H1 (cell line): ENCODE measurements around the gene LY6G6D. TPM values are rescaled to one million over a fixed set of nuclear protein-coding genes. Genes with fewer than 3 reads are reported as not detected.

ENCODE experiments used
- CTCF ChIA-PET: fragments of 300-600 bp; sonication (Branson Sonifier 250); formaldehyde crosslinking; loops from one replicate; lab custom pipeline; 2021; ENCODE audit not compliant: partially characterized antibody; lab: Charles Lee
- POLR2A ChIA-PET: fragments of 300-600 bp; sonication (Branson Sonifier 250); formaldehyde crosslinking; loops from one replicate; lab custom pipeline; 2021; ENCODE audit warnings: inconsistent platforms; ENCODE audit not compliant: partially characterized antibody; lab: Charles Lee
- DNase-seq, 2 experiments: peaks; one replicate each; pipeline versions ENCODE4 v3.0.0 to v3.0.0-alpha.2; 2010 to 2022; ENCODE audit warnings: low spot score in 2 of 2, low read depth in 1 of 2, mixed read lengths in 1 of 2
- FAIRE-seq: peaks from 2 replicates; lab custom pipeline; 2011; peaks lifted over from hg19 to GRCh38; lab: Jason Lieb, UNC
- H2AFZ ChIP-seq: 2 replicates; pipeline ENCODE4 v1.8.1; 2012; ENCODE audit warnings: low read length, inconsistent platforms
- H2AK5ac ChIP-seq: 2 replicates; pipeline ENCODE4 v1.6.1; 2013; ENCODE audit warnings: low read depth, low read length
- H2BK120ac ChIP-seq: replicated peaks from 2 replicates; pipeline ENCODE3; 2013; ENCODE audit warnings: low read depth, low read length, inconsistent platforms
- H2BK12ac ChIP-seq: 2 replicates; pipeline ENCODE4 v1.6.1; 2013; ENCODE audit warnings: low read depth, low read length
- H2BK15ac ChIP-seq: 2 replicates; pipeline ENCODE4 v1.6.1; 2013; ENCODE audit warnings: low read length
- H2BK20ac ChIP-seq: 2 replicates; pipeline ENCODE4 v1.6.1; 2013; ENCODE audit warnings: low read length
- H2BK5ac ChIP-seq: 2 replicates; pipeline ENCODE4 v1.6.1; 2013; ENCODE audit warnings: low read depth, low read length
- H3K14ac ChIP-seq: 2 replicates; pipeline ENCODE4 v1.6.1; 2013; ENCODE audit warnings: inconsistent platforms; ENCODE audit not compliant: insufficient read length
- H3K18ac ChIP-seq: 2 replicates; pipeline ENCODE4 v1.6.1; 2013; ENCODE audit warnings: low read length; ENCODE audit errors: extremely low read depth
- H3K23ac ChIP-seq: 2 replicates; pipeline ENCODE4 v1.6.1; 2013; ENCODE audit warnings: inconsistent platforms; ENCODE audit not compliant: insufficient read length
- H3K23me2 ChIP-seq: 2 replicates; pipeline ENCODE4 v1.6.1; 2013; ENCODE audit warnings: low read depth, low read length
- H3K27ac ChIP-seq: 2 replicates; pipeline ENCODE4 v1.6.1; 2011; ENCODE audit warnings: low read depth, low read length, inconsistent platforms
- H3K27me3 ChIP-seq, 4 experiments: replicated peaks in 1 of 4; 1 replicate in 1 of 4; 2 replicates in 3 of 4; pipeline versions ENCODE4 v1.6.1 to v1.8.1; 2011 to 2013; ENCODE audit warnings: low read length in 3 of 4, mild to moderate bottlenecking in 3 of 4, inconsistent platforms in 2 of 4, mixed read lengths in 2 of 4, moderate library complexity in 1 of 4; ENCODE audit not compliant: control insufficient read depth in 3 of 4, insufficient read depth in 3 of 4; ENCODE audit errors: extremely low read depth in 1 of 4
- H3K36me3 ChIP-seq, 4 experiments: 2 replicates each; pipeline versions ENCODE4 v1.6.1 to v1.8.1; 2011 to 2013; ENCODE audit warnings: mild to moderate bottlenecking in 4 of 4, low read length in 3 of 4, moderate library complexity in 2 of 4, control low read depth in 1 of 4, inconsistent platforms in 1 of 4; ENCODE audit not compliant: insufficient read depth in 4 of 4, control insufficient read depth in 2 of 4
- H3K4ac ChIP-seq: replicated peaks from 2 replicates; pipeline ENCODE3; 2013; ENCODE audit warnings: low read length, low read depth, mixed read lengths, inconsistent platforms; ENCODE audit not compliant: insufficient read length
- H3K4me1 ChIP-seq, 4 experiments: replicated peaks in 1 of 4; 1 replicate in 1 of 4; 2 replicates in 3 of 4; pipeline versions ENCODE4 v1.6.1 to v1.8.1; 2011 to 2013; ENCODE audit warnings: low read length in 3 of 4, inconsistent platforms in 2 of 4, mixed read lengths in 1 of 4; ENCODE audit not compliant: insufficient read depth in 4 of 4, control insufficient read depth in 3 of 4
- H3K4me2 ChIP-seq, 2 experiments: 2 replicates each; pipeline versions ENCODE4 v1.6.1 to v1.8.1; 2011 to 2013; ENCODE audit warnings: low read depth in 2 of 2, low read length in 2 of 2, control low read depth in 1 of 2, inconsistent platforms in 1 of 2, mild to moderate bottlenecking in 1 of 2; ENCODE audit not compliant: insufficient read depth in 1 of 2
- H3K4me3 ChIP-seq, 4 experiments: fragments of 200-600, 300-600 bp in 1 of 4; sonication (generic), shearing (Covaris generic), sonication (Bioruptor Twin) in 1 of 4; 2 replicates each; pipeline versions ENCODE4 v1.5.1 to v1.8.1; 2011 to 2016; ENCODE audit warnings: low read length in 4 of 4, low read depth in 3 of 4, control low read depth in 2 of 4, inconsistent platforms in 2 of 4, mild to moderate bottlenecking in 2 of 4, mixed read lengths in 1 of 4, moderate library complexity in 1 of 4; ENCODE audit not compliant: insufficient read depth in 2 of 4; ENCODE audit errors: extremely low read depth in 1 of 4
- H3K56ac ChIP-seq: replicated peaks from 2 replicates; pipeline ENCODE3; 2013; ENCODE audit warnings: low read depth, mild to moderate bottlenecking, mixed read lengths, low read length, inconsistent platforms; ENCODE audit not compliant: insufficient read length
- H3K79me1 ChIP-seq: 2 replicates; pipeline ENCODE4 v1.6.1; 2013; ENCODE audit warnings: low read depth, low read length, control low read depth
- H3K79me2 ChIP-seq, 2 experiments: 2 replicates each; pipeline versions ENCODE4 v1.6.1 to v1.8.1; 2012 to 2013; ENCODE audit warnings: low read length in 2 of 2, mild to moderate bottlenecking in 2 of 2, inconsistent platforms in 1 of 2; ENCODE audit not compliant: insufficient read depth in 2 of 2, control insufficient read depth in 1 of 2
- H3K9ac ChIP-seq, 4 experiments: replicated peaks in 1 of 4; 1 replicate in 1 of 4; 2 replicates in 3 of 4; pipeline versions ENCODE4 v1.6.1 to v1.8.1; 2011 to 2013; ENCODE audit warnings: low read depth in 3 of 4, low read length in 3 of 4, control low read depth in 2 of 4, mild to moderate bottlenecking in 2 of 4, moderate library complexity in 2 of 4, inconsistent platforms in 1 of 4; ENCODE audit errors: extremely low read depth in 1 of 4
- H3K9me3 ChIP-seq, 2 experiments: 2 replicates each; pipeline versions ENCODE4 v1.6.1 to v1.8.1; 2012 to 2013; ENCODE audit warnings: mild to moderate bottlenecking in 2 of 2, moderate library complexity in 2 of 2, control low read depth in 1 of 2, inconsistent platforms in 1 of 2, low read depth in 1 of 2, low read length in 1 of 2, mixed read lengths in 1 of 2; ENCODE audit not compliant: insufficient read depth in 2 of 2
- H4K20me1 ChIP-seq, 2 experiments: replicated peaks in 1 of 2; 2 replicates each; pipeline versions ENCODE3 to v1.8.1; 2011 to 2013; ENCODE audit warnings: inconsistent platforms in 2 of 2, low read length in 2 of 2, mild to moderate bottlenecking in 1 of 2; ENCODE audit not compliant: insufficient read depth in 2 of 2, control insufficient read depth in 1 of 2
- H4K5ac ChIP-seq: 2 replicates; pipeline ENCODE4 v1.6.1; 2013; ENCODE audit warnings: low read length, low read depth, mixed read lengths, inconsistent platforms; ENCODE audit not compliant: insufficient read length
- H4K8ac ChIP-seq: 2 replicates; pipeline ENCODE4 v1.8.0; 2013; ENCODE audit warnings: mild to moderate bottlenecking, moderate library complexity, low read length, inconsistent platforms; ENCODE audit not compliant: insufficient read depth; ENCODE audit errors: extremely low read depth
- H4K91ac ChIP-seq: replicated peaks from 2 replicates; pipeline ENCODE3; 2013; ENCODE audit warnings: low read length, mixed read lengths, inconsistent platforms; ENCODE audit not compliant: insufficient read length
- EGR1 ChIP-seq: IDR thresholded peaks from 2 replicates; pipeline ENCODE4 v1.6.1; 2011; ENCODE audit warnings: low read depth, low read length, borderline replicate concordance
- HDAC6 ChIP-seq: IDR thresholded peaks from one replicate; pipeline ENCODE4 v1.7.1; 2012; ENCODE audit warnings: low read depth, mild to moderate bottlenecking, inconsistent platforms, low read length, moderate library complexity
- RBBP5 ChIP-seq: IDR thresholded peaks from 2 replicates; pipeline ENCODE4 v1.7.1; 2012; ENCODE audit warnings: low read depth, mild to moderate bottlenecking, inconsistent platforms, low read length, moderate library complexity, borderline replicate concordance
- TBP ChIP-seq: IDR thresholded peaks from 2 replicates; pipeline ENCODE4 v1.6.1; 2011; ENCODE audit warnings: low read depth, low read length, improper control_type of control experiment
- WGBS, 2 experiments: shearing (Covaris generic) in 1 of 2; methylation state at CpG; one replicate each; pipeline versions ENCODE4 v1.1.6 to v1.1.7; 2013 to 2015; ENCODE audit warnings: low lambda C conversion rate in 2 of 2, mixed read lengths in 2 of 2, inconsistent platforms in 1 of 2, low coverage in 1 of 2, missing lambda C conversion rate in 1 of 2; ENCODE audit not compliant: insufficient replicate concordance in 2 of 2, insufficient coverage in 1 of 2, insufficient read length in 1 of 2; ENCODE audit errors: extremely low coverage in 1 of 2, missing lambda C conversion rate in 1 of 2; 5-methylcytosine and 5-hydroxymethylcytosine counted together
- polyA plus RNA-seq, 7 experiments: library from polyadenylated mRNA; depleted of rRNA in 3 of 7; stranded (reverse) in 5 of 7; unstranded in 2 of 7; fragments of >200 nt in 5 of 7; fragments of 200-250 nt in 2 of 7; gene quantifications; 1 replicate in 5 of 7; 2 replicates in 1 of 7; 4 replicates in 1 of 7; pipeline versions ENCODE4 v1.2.1 to v1.2.3, GENCODE V29; 2011 to 2013; ENCODE audit warnings: missing spikeins in 2 of 7, mixed read lengths in 2 of 7
- total RNA-seq: library from RNA; stranded (reverse); fragmentation: NEBNext Ultra II Directional; extraction: Animal tissue kit (Norgen Biotek cat#: 25700); gene quantifications from 2 replicates; pipeline ENCODE4 v1.2.1, GENCODE V29; 2021

Gene LY6G6D
- total and polyA plus RNA-seq, 2 of the 8 experiments (the other 6 are each of a cell fraction or from before 2014, with no cell fraction given), result 1.8 TPM; not detected in 1

- peaks cover 0 to 5% (median 2%) of the 10 kb centered on the region in 4 experiments; a peak in 3 of 8 replicates for H3K36me3 ChIP-seq
- no peak overlapping the region for H2BK15ac ChIP-seq
- peaks cover 2 to 5% (median 3%) of the 10 kb centered on the region in 4 experiments; a peak in 4 of 7 replicates for H3K4me1 ChIP-seq
- POLR2A ChIA-PET, result no interaction called here
- H3K79me2 ChIP-seq, result peaks cover 0 to 7% of the 10 kb centered on the region in 2 experiments; a peak in 2 of 4 replicates
- H3K79me1 ChIP-seq, result peaks cover 6% of the 10 kb centered on the region
- FAIRE-seq (no peak), DNase-seq (no peak)
- H4K91ac ChIP-seq, result no peak overlapping the region
- no peak overlapping the region for H3K56ac ChIP-seq
- no peaks in the 10 kb centered on the region for H4K20me1 ChIP-seq
- no peak overlapping the region for H4K8ac ChIP-seq
- no peak overlapping the region for H4K5ac ChIP-seq
- no peak overlapping the region for H3K4ac ChIP-seq
- no peaks in the 10 kb centered on the region for H3K27me3 ChIP-seq
- H3K4me2 ChIP-seq, result no peak overlapping the region; a peak in 1 of 4 replicates
- H3K18ac ChIP-seq, result no peak overlapping the region
- no peak overlapping the region for H3K4me3 ChIP-seq
- H3K23ac ChIP-seq, result no peak overlapping the region
- no peak overlapping the region for H2AK5ac ChIP-seq
- WGBS, 2 experiments, result 92% methylated on average over 5 of the region's 5 CpGs; no CpG with 5 or more reads in 1 of the 2 experiments
- H3K9me3 ChIP-seq, result no peaks in the 10 kb centered on the region
- TF ChIP-seq RBBP5 (no peak), HDAC6 (no peak), EGR1 (no peak), TBP (no peak)
- TF ChIP-seq, all 59 proteins: peak for 0
- H2BK20ac ChIP-seq, result no peak overlapping the region
- H3K23me2 ChIP-seq, result peaks cover 8% of the 10 kb centered on the region; the same call in 1 of the 2 replicates
- H2BK120ac ChIP-seq, result no peak overlapping the region
- no peak overlapping the region for H2AFZ ChIP-seq
- no peak overlapping the region for H2BK12ac ChIP-seq
- no peak overlapping the region for H3K27ac ChIP-seq
- no peak overlapping the region for H2BK5ac ChIP-seq
- CTCF ChIA-PET, result interaction anchor here (0.9 to 3.3 kb wide), 2 partner anchors 11 to 17 kb away, joined by 3 to 20 read pairs; no protein-coding TSS in a partner anchor
- no peak overlapping the region for H3K9ac ChIP-seq
- no peak overlapping the region for H3K14ac ChIP-seq
These were observed 14.3 kb upstream of the LY6G6D start for GRCh38 chr6:31700740-31701401.
